HUES64 (cell line): ENCODE measurements around the gene FBXO27.
"Not testable (repeated sequence)": the region's sequence is repeated elsewhere in the genome, so short reads cannot be mapped to it uniquely, and the experiment has no call there.

ENCODE experiments used
- H3K27ac ChIP-seq: 2 replicates; pipeline ENCODE4 v1.7.0; 2013; ENCODE audit warnings: low read depth, low read length, inconsistent platforms
- H3K27me3 ChIP-seq: 2 replicates; pipeline ENCODE4 v1.6.1; 2013; ENCODE audit warnings: mild to moderate bottlenecking, low read length; ENCODE audit not compliant: insufficient read depth
- H3K36me3 ChIP-seq: 2 replicates; pipeline ENCODE4 v1.6.1; 2013; ENCODE audit warnings: mild to moderate bottlenecking, low read length; ENCODE audit not compliant: insufficient read depth
- H3K4me1 ChIP-seq: 2 replicates; pipeline ENCODE4 v1.6.1; 2013; ENCODE audit warnings: mild to moderate bottlenecking, low read length, moderate library complexity; ENCODE audit not compliant: insufficient read depth
- H3K4me3 ChIP-seq: 2 replicates; pipeline ENCODE4 v1.5.1; 2013; ENCODE audit warnings: mild to moderate bottlenecking, low read length, moderate library complexity
- H3K9ac ChIP-seq: 2 replicates; pipeline ENCODE4 v1.6.1; 2013; ENCODE audit warnings: mild to moderate bottlenecking, low read depth, low read length
- H3K9me3 ChIP-seq: 2 replicates; pipeline ENCODE4 v1.6.1; 2013; ENCODE audit warnings: low read depth, low read length; ENCODE audit not compliant: insufficient read depth
- WGBS: fragments of 150-250, 120-280 bp; methylation state at CpG from one replicate; pipeline ENCODE4 v1.1.7; 2013; ENCODE audit warnings: missing lambda C conversion rate; 5-methylcytosine and 5-hydroxymethylcytosine counted together

Gene FBXO27

DNA sequence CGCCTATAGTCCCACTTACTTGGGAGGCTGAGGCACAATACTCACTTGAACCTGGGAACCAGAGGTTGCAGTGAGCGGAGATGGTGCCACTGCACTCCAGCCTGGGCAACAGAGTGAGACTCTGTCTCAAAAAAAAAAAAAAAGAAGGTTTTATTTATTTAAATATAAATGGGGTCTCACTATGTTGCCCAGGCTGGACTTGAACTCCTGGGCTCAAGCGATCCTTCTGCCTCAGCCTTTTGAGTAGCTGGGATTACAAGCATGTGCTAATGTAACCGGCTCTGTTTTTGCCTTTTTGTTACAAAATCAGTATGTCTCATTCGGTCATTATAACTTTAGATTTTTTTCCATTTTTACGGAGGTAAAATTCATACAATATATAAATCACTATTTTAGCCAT, 24.2 kb downstream of the FBXO27 start:
- WGBS: 97% methylated on average over 5 of the region's 6 CpGs
- Histone ChIP-seq H3K9ac (no peak overlapping the region), H3K27ac (no peak overlapping the region), H3K36me3 (no peaks in the 10 kb centered on the region), H3K4me3 (no peak overlapping the region), H3K9me3 (no peaks in the 10 kb centered on the region), H3K27me3 (no peaks in the 10 kb centered on the region), H3K4me1 (no peaks in the 10 kb centered on the region)

DNA sequence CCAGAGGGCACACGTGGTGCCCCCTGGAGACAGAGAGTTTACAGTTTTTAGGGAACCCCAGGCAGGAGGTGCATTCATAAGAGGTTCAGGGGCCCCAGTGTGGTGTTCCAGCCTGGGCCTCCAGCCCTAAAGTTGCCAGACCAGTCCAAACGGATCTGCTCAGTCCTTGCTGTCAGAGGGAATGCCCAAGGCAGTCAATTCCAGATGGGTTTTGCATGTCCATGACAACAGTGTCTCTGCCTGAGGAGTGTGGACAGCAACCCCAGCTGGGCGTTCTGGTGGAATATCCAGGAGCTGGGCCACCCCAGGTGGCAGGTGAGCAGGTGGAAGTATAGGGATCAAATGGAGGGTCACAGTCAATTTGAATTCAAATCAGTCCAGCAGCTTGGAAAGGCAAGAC, 25.3 kb downstream of the FBXO27 start:
- Histone ChIP-seq H3K9ac (no peak overlapping the region), H3K4me1 (no peaks in the 10 kb centered on the region), H3K9me3 (no peaks in the 10 kb centered on the region), H3K4me3 (no peak overlapping the region), H3K27ac (no peak overlapping the region), H3K27me3 (no peaks in the 10 kb centered on the region), H3K36me3 (no peaks in the 10 kb centered on the region)
- WGBS: 54% methylated on average over 3 of the region's 3 CpGs

DNA sequence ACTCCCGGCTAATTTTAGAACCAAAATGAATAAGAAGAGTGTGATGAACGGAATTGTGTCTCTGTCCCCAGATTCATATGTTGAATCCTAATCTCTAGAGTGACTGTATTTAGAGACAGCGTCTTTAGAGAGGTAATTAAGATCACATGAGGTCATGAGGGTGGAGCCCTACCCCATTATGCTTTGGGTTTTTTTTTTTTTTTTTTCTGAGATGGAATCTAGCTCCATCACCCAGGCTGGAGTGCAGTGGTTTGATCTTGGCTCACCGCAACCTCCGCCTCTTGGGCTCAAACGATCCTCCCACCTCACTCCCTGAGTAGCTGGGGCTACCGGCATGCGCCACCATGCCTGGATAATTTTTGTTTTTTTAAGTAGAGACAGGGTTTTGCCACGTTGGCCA, 27.9 kb downstream of the FBXO27 start:
- Histone ChIP-seq H3K9me3 (no peaks in the 10 kb centered on the region), H3K4me3 (no peak overlapping the region), H3K27ac (no peak overlapping the region), H3K36me3 (no peaks in the 10 kb centered on the region), H3K9ac (no peak overlapping the region), H3K4me1 (no peaks in the 10 kb centered on the region), H3K27me3 (no peaks in the 10 kb centered on the region)
- WGBS: 94% methylated on average over 9 of the region's 9 CpGs

DNA sequence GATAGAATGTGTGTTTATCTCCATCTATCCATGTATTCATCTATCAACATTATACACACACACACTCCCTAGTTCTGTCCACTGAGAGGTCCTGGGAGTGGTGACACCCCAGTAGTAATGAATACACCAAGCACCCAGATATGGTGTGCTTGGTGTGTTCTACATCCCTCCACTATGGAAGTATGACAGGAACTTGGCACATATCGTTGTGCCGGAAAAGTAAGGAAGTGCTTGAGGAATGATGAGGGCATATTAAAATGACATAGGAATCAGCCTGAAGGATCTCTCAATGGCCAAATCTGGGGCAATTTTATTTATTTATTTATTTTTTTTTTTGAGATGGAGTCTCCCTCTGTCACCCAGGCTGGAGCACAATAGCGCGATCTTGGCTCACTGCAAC, 28.6 kb downstream of the FBXO27 start:
- H3K27me3 ChIP-seq: no peaks in the 10 kb centered on the region
- no peaks in the 10 kb centered on the region for H3K9me3 ChIP-seq
- no peak overlapping the region for H3K9ac ChIP-seq
- H3K4me1 ChIP-seq: no peaks in the 10 kb centered on the region
- 100% methylated on average over 4 of the region's 4 CpGs for WGBS
- H3K4me3 ChIP-seq: no peak overlapping the region
- H3K36me3 ChIP-seq: no peaks in the 10 kb centered on the region
- H3K27ac ChIP-seq: no peak overlapping the region

DNA sequence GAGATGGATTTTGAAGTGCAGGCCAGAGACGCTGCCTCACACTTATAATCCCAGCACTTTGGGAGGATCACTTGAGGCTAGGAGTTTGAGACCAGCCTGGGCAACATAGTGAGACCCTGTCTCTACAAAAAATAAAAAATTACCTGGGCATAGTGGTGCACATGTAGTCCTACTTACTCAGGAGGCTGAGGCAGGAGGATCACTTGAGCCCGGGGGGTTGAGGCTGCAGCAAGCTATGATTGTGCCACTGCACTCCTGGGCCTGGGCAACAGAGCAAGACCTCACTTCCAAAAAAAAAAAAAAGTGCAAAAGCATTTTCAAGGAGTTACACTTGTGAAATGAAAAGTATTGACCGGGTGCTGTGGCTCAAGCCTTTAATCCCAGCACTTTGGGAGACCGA, 29.2 kb downstream of the FBXO27 start:
- 85% methylated on average over 4 of the region's 4 CpGs for WGBS
- Histone ChIP-seq H3K9ac (no peak overlapping the region), H3K27ac (no peak overlapping the region), H3K27me3 (no peaks in the 10 kb centered on the region), H3K36me3 (no peaks in the 10 kb centered on the region), H3K9me3 (no peaks in the 10 kb centered on the region), H3K4me1 (no peaks in the 10 kb centered on the region), H3K4me3 (no peak overlapping the region)

DNA sequence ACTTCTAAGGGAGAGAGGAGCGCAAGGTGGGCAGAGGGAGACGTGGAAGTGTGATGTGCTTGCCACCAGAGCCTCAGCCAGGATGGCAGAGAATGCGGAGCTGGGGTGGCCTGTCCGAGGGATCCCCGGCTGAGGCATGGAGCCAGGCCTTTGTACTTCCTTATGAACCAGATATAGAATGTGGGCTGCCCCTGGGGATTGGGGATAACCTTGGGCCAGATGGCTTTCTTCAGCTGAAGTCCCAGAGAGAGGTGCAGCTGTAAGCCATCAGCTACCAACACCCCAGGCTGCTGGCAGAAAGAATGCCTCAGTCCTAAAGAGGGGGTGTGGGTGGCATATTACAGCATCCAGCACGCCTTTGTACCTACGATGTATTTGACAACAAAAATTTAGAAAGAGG, 31.3 kb downstream of the FBXO27 start:
- Histone ChIP-seq H3K27ac (no peak overlapping the region), H3K27me3 (no peaks in the 10 kb centered on the region), H3K9ac (no peak overlapping the region), H3K4me1 (no peaks in the 10 kb centered on the region), H3K36me3 (no peaks in the 10 kb centered on the region), H3K4me3 (no peak overlapping the region), H3K9me3 (no peaks in the 10 kb centered on the region)
- WGBS: 93% methylated on average over 7 of the region's 7 CpGs

DNA sequence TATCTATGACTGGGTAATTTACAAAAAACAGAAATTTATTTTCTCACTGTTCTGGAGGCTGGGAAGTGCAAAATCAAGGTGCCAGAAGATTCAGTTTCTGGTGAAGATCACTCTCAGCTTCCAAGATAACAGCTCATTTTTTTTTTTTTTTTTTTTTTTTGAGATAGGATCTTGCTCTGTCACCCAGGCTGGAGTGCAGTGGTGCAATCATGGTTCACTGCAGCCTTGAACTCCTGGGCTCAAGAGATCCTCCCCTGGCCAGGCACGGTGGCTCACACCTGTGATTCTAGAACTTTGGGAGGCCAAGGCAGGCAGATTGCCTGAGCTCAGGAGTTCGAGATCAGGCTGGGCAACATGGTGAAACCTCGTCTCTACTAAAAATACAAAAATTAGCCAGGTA, 34.8 kb downstream of the FBXO27 start:
- not testable (repeated sequence) for H3K9ac ChIP-seq, H3K4me1 ChIP-seq, H3K27ac ChIP-seq, H3K36me3 ChIP-seq, H3K4me3 ChIP-seq, H3K9me3 ChIP-seq, H3K27me3 ChIP-seq
- 92% methylated on average over 3 of the region's 3 CpGs for WGBS

DNA sequence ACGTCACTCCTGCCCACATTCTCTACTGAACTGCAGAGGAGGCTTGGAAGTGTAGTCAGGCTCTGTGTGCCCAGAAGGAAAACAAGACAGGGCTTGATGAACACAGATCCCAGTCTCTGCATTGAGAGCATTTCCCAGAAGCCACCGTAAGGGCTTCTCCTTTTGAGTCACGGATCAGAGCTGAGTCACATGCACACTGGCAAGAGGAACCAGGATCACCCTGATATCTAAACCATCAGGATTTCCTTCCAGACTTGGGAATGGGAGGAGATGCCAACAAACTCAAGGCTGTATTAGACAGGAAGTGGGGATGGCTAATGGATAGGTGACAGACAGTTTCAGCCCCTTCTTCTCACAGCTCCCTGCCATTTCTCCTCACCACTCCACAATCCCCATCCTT, 39.1 kb downstream of the FBXO27 start:
- H3K27ac ChIP-seq: no peak overlapping the region
- 82% methylated on average over 3 of the region's 3 CpGs for WGBS
- H3K36me3 ChIP-seq: no peaks in the 10 kb centered on the region
- H3K4me1 ChIP-seq: peaks cover 3% of the 10 kb centered on the region; the same call in 1 of the 2 replicates
- no peaks in the 10 kb centered on the region for H3K27me3 ChIP-seq
- no peaks in the 10 kb centered on the region for H3K9me3 ChIP-seq
- H3K9ac ChIP-seq: no peak overlapping the region
- H3K4me3 ChIP-seq: no peak overlapping the region

DNA sequence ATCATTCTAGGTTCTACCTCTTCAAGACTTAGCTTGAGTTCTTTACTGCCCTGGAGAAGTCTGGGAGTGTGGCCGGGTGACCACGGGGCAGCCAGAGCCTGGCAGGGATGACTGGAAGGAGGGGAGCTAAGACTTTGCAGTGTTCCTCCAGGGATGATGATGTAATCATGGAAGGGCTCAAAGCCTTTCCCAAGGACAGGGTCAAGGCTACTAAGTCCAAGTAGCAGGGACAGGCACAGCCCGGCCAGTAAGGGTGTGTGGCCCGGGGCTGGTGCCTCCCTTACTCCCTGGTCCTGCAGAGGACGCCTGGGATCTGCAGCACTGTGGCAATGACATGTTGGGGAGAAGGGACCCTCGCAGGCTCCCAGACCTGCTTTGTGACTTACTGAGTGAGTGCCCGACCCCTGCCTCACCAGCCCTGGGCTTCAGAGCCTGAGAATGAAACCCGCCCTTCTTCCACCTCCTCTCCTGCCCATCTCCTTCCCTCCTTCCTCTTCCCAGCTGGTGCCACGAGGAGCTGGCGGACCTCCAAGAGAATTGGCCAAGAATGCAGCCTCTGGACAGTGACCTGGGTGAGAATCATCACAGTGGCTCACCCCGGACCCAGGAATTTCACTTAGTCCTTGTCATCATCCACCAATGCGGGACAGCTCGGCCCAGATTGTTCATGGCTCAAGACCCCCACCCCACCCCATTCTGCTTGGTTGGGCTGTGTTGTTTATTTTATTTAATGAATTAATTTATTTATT, 41.2 kb downstream of the FBXO27 start:
- Histone ChIP-seq H3K9ac (no peak overlapping the region), H3K9me3 (no peaks in the 10 kb centered on the region), H3K4me1 (peaks cover 3% of the 10 kb centered on the region; the same call in 1 of the 2 replicates), H3K27ac (no peak overlapping the region), H3K27me3 (no peaks in the 10 kb centered on the region), H3K4me3 (no peak overlapping the region), H3K36me3 (no peaks in the 10 kb centered on the region)
- 86% methylated on average over 11 of the region's 13 CpGs for WGBS

DNA sequence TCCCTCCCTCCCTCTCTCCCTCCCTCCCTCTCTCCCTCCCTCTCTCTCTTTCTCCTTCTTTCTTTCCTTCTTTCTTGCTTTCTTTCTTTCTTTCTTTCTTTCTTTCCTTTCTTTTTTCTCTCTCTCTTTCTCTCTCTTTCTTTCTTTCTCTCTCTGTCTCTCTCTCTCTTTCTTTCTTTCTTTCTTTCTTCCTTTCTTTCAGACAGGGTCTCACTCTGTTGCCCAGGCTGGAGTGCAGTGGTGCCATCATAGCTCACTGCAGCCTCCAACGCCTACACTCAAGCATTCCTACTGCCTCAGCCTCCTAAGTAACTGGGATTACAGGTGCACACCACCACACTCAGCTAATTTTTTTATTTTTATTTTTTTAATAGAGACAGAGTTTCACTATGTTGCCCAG, 42.7 kb downstream of the FBXO27 start:
- not testable (repeated sequence) for H3K27me3 ChIP-seq, H3K36me3 ChIP-seq, H3K27ac ChIP-seq, H3K9ac ChIP-seq, H3K9me3 ChIP-seq, H3K4me3 ChIP-seq, H3K4me1 ChIP-seq
- 89% methylated on average over 1 of the region's 1 CpG for WGBS

DNA sequence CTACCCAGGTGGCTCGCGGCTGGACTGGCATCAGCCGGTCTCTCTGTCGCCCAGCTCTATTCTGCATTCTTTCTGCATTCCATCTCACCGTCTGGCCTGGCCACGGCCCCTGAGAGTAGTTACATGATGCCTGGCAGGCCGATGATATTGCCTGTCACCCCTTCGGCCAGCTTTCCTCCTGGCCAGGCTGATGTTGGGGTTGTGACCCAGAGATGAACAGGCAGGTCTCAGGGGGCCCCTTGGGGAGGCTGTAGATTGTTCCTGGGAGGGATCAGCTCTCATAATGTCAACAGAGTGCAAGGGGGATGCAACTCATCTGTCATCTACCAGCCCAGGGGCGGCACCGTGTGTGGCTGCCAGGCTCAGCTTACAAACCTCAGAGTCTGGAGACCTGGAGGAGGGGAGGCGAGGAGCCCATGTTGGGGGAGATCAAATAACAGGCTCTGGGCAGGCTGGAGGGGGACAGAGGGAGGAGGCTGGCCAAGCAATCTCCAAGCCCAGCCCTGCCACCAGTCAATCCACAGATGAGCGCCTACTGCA, 43.2 kb downstream of the FBXO27 start:
- peaks cover 3% of the 10 kb centered on the region; the same call in 1 of the 2 replicates for H3K4me1 ChIP-seq
- H3K27me3 ChIP-seq: no peaks in the 10 kb centered on the region
- H3K27ac ChIP-seq: peak overlapping the region; percentile 1; the same call in 1 of the 2 replicates
- no peak overlapping the region for H3K9ac ChIP-seq
- H3K36me3 ChIP-seq: no peaks in the 10 kb centered on the region
- no peaks in the 10 kb centered on the region for H3K9me3 ChIP-seq
- H3K4me3 ChIP-seq: no peak overlapping the region
- 32% methylated on average over 12 of the region's 12 CpGs for WGBS

DNA sequence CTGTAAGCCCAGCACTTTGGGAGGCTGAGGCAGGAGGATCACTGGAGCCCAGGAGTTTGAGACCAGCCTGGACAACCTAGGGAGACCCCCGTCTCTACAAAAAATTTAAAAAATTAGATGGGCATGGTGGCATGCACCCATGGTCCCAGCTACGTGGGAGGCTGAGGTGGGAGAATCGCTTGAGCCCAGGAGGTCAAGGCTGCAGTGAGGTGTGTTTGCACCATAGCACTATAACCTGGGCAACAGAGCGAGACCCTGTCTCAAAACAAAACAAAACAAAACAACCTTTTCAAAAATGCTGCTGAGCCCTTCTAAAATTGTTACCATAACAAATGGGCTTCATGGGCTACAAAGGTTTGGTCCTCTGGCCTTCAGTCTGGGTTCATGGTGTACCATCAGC, 43.7 kb downstream of the FBXO27 start:
- not testable (repeated sequence) for H3K27me3 ChIP-seq, H3K4me1 ChIP-seq, H3K9me3 ChIP-seq, H3K36me3 ChIP-seq, H3K4me3 ChIP-seq, H3K9ac ChIP-seq
- peak overlapping the region; percentile 1; the same call in 1 of the 2 replicates for H3K27ac ChIP-seq
- WGBS: 95% methylated on average over 4 of the region's 4 CpGs
